HEK293 (cell line): Measurements from ENCODE around the gene ECE1.
A peak's percentile ranks its signal among the peaks of the same experiment; 100 is the strongest.

Experiments used
- HOXD13 ChIP-seq: sonication (generic); formaldehyde crosslinking; IDR thresholded peaks from 2 replicates; pipeline ENCODE4 v1.8.0; 2022; ENCODE audit warnings: missing genetic modification reagents, borderline replicate concordance
- KLF9 ChIP-seq: fragments of 450-650 bp; formaldehyde crosslinking; IDR thresholded peaks from 2 replicates; pipeline ENCODE4 v1.5.1; 2016; ENCODE audit warnings: missing biosample characterization, missing genetic modification characterization, low read depth
- ZBTB8A ChIP-seq: fragments of 450-650 bp; formaldehyde crosslinking; IDR thresholded peaks from 2 replicates; pipeline ENCODE4 v1.5.1; 2016; ENCODE audit warnings: missing biosample characterization, missing genetic modification characterization
- ZFHX2 ChIP-seq: fragments of 450-650 bp; formaldehyde crosslinking; conservative IDR thresholded peaks from 2 replicates; pipeline ENCODE4 v1.5.1; 2016; ENCODE audit warnings: missing biosample characterization, missing genetic modification characterization
- ZNF146 ChIP-seq: fragments of 450-650 bp; formaldehyde crosslinking; IDR thresholded peaks from 2 replicates; pipeline ENCODE4 v1.5.1; 2016; ENCODE audit warnings: missing biosample characterization, missing genetic modification characterization
- ZNF155 ChIP-seq: fragments of 450-650 bp; formaldehyde crosslinking; IDR thresholded peaks from 2 replicates; pipeline ENCODE4 v1.5.1; 2016; ENCODE audit warnings: missing biosample characterization, missing genetic modification characterization
- ZNF211 ChIP-seq: fragments of 450-650 bp; formaldehyde crosslinking; IDR thresholded peaks from 2 replicates; pipeline ENCODE4 v1.5.1; 2016; ENCODE audit warnings: low read depth, missing biosample characterization, missing genetic modification characterization
- ZNF37A ChIP-seq: fragments of 450-650 bp; IDR thresholded peaks from 2 replicates; pipeline ENCODE4 v1.5.1; 2018; ENCODE audit warnings: missing biosample characterization, missing genetic modification characterization
- ZNF398 ChIP-seq: fragments of 450-650 bp; formaldehyde crosslinking; IDR thresholded peaks from 2 replicates; pipeline ENCODE4 v1.5.1; 2017; ENCODE audit warnings: missing biosample characterization, missing genetic modification characterization
- ZNF473 ChIP-seq: fragments of 450-650 bp; formaldehyde crosslinking; IDR thresholded peaks from 2 replicates; pipeline ENCODE4 v1.5.1; 2017; ENCODE audit warnings: missing biosample characterization, missing genetic modification characterization
- ZNF514 ChIP-seq: fragments of 450-650 bp; formaldehyde crosslinking; IDR thresholded peaks from 2 replicates; pipeline ENCODE4 v1.5.1; 2016; ENCODE audit warnings: missing biosample characterization, missing genetic modification characterization
- ZNF518A ChIP-seq: fragments of 450-650 bp; formaldehyde crosslinking; conservative IDR thresholded peaks from 2 replicates; pipeline ENCODE4 v1.5.1; 2016; ENCODE audit warnings: low read depth, missing biosample characterization, missing genetic modification characterization
- ZNF645 ChIP-seq: fragments of 450-650 bp; formaldehyde crosslinking; IDR thresholded peaks from 2 replicates; pipeline ENCODE4; 2016; ENCODE audit warnings: missing biosample characterization, missing genetic modification characterization
- ZNF785 ChIP-seq: fragments of 450-650 bp; formaldehyde crosslinking; IDR thresholded peaks from 2 replicates; pipeline ENCODE4 v1.5.1; 2016; ENCODE audit warnings: missing biosample characterization, missing genetic modification characterization
- ZSCAN30 ChIP-seq: fragments of 450-650 bp; IDR thresholded peaks from 2 replicates; pipeline ENCODE4 v1.5.1; 2018; ENCODE audit warnings: missing biosample characterization, mild to moderate bottlenecking, missing genetic modification characterization, moderate library complexity
- ZXDB ChIP-seq: fragments of 450-650 bp; formaldehyde crosslinking; IDR thresholded peaks from 2 replicates; pipeline ENCODE4 v1.5.1; 2016; ENCODE audit warnings: missing biosample characterization, missing genetic modification characterization
- TF ChIP-seq, protein P1 (sequence below): fragments of 450-650 bp; formaldehyde crosslinking; IDR thresholded peaks from 2 replicates; pipeline ENCODE4 v1.5.1; 2016; ENCODE audit warnings: missing biosample characterization, missing genetic modification characterization
- TF ChIP-seq, protein P2 (sequence below): fragments of 450-650 bp; formaldehyde crosslinking; IDR thresholded peaks from 2 replicates; pipeline ENCODE4 v1.5.1; 2016; ENCODE audit warnings: missing biosample characterization, missing genetic modification characterization
- TF ChIP-seq, protein P3 (sequence below): fragments of 450-650 bp; formaldehyde crosslinking; IDR thresholded peaks from 2 replicates; pipeline ENCODE4 v1.5.1; 2016; ENCODE audit warnings: missing biosample characterization, missing genetic modification characterization, borderline replicate concordance

ECE1 gene

GRCh38 chr1:21289700-21290545, at the start of gene ECE1 (continued):
- TF ChIP-seq, protein P1, sequence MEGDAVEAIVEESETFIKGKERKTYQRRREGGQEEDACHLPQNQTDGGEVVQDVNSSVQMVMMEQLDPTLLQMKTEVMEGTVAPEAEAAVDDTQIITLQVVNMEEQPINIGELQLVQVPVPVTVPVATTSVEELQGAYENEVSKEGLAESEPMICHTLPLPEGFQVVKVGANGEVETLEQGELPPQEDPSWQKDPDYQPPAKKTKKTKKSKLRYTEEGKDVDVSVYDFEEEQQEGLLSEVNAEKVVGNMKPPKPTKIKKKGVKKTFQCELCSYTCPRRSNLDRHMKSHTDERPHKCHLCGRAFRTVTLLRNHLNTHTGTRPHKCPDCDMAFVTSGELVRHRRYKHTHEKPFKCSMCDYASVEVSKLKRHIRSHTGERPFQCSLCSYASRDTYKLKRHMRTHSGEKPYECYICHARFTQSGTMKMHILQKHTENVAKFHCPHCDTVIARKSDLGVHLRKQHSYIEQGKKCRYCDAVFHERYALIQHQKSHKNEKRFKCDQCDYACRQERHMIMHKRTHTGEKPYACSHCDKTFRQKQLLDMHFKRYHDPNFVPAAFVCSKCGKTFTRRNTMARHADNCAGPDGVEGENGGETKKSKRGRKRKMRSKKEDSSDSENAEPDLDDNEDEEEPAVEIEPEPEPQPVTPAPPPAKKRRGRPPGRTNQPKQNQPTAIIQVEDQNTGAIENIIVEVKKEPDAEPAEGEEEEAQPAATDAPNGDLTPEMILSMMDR (tag by site-specific recombination) = no peak
- TF ChIP-seq, protein P2, sequence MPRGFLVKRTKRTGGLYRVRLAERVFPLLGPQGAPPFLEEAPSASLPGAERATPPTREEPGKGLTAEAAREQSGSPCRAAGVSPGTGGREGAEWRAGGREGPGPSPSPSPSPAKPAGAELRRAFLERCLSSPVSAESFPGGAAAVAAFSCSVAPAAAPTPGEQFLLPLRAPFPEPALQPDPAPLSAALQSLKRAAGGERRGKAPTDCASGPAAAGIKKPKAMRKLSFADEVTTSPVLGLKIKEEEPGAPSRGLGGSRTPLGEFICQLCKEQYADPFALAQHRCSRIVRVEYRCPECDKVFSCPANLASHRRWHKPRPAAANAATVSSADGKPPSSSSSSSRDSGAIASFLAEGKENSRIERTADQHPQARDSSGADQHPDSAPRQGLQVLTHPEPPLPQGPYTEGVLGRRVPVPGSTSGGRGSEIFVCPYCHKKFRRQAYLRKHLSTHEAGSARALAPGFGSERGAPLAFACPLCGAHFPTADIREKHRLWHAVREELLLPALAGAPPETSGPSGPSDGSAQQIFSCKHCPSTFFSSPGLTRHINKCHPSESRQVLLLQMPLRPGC (tag by site-specific recombination) = no peak
- TF ChIP-seq KLF9 (tag by site-specific recombination) = peak; percentile 63
- no peak for TF ChIP-seq ZNF211 (tag by site-specific recombination)
- TF ChIP-seq ZNF155 = no peak
- no peak for TF ChIP-seq ZXDB (tag by site-specific recombination)
- peak; percentile 50; the same call in 1 of the 2 replicates for TF ChIP-seq ZFHX2 (tag by site-specific recombination)
- TF ChIP-seq, protein P3, sequence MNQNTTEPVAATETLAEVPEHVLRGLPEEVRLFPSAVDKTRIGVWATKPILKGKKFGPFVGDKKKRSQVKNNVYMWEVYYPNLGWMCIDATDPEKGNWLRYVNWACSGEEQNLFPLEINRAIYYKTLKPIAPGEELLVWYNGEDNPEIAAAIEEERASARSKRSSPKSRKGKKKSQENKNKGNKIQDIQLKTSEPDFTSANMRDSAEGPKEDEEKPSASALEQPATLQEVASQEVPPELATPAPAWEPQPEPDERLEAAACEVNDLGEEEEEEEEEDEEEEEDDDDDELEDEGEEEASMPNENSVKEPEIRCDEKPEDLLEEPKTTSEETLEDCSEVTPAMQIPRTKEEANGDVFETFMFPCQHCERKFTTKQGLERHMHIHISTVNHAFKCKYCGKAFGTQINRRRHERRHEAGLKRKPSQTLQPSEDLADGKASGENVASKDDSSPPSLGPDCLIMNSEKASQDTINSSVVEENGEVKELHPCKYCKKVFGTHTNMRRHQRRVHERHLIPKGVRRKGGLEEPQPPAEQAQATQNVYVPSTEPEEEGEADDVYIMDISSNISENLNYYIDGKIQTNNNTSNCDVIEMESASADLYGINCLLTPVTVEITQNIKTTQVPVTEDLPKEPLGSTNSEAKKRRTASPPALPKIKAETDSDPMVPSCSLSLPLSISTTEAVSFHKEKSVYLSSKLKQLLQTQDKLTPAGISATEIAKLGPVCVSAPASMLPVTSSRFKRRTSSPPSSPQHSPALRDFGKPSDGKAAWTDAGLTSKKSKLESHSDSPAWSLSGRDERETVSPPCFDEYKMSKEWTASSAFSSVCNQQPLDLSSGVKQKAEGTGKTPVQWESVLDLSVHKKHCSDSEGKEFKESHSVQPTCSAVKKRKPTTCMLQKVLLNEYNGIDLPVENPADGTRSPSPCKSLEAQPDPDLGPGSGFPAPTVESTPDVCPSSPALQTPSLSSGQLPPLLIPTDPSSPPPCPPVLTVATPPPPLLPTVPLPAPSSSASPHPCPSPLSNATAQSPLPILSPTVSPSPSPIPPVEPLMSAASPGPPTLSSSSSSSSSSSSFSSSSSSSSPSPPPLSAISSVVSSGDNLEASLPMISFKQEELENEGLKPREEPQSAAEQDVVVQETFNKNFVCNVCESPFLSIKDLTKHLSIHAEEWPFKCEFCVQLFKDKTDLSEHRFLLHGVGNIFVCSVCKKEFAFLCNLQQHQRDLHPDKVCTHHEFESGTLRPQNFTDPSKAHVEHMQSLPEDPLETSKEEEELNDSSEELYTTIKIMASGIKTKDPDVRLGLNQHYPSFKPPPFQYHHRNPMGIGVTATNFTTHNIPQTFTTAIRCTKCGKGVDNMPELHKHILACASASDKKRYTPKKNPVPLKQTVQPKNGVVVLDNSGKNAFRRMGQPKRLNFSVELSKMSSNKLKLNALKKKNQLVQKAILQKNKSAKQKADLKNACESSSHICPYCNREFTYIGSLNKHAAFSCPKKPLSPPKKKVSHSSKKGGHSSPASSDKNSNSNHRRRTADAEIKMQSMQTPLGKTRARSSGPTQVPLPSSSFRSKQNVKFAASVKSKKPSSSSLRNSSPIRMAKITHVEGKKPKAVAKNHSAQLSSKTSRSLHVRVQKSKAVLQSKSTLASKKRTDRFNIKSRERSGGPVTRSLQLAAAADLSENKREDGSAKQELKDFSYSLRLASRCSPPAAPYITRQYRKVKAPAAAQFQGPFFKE (tag by site-specific recombination) = no peak
- no peak for TF ChIP-seq ZNF473 (tag by site-specific recombination)
- TF ChIP-seq HOXD13 = no peak
- no peak for TF ChIP-seq ZNF514
- no peak for TF ChIP-seq ZNF518A (tag by site-specific recombination)
- no peak for TF ChIP-seq ZNF645 (tag by site-specific recombination)
- no peak for TF ChIP-seq ZNF37A (tag by site-specific recombination)
- TF ChIP-seq ZNF398 = peak; percentile 58
- no peak for TF ChIP-seq ZNF146 (tag by site-specific recombination)
- TF ChIP-seq ZBTB8A (tag by site-specific recombination) = peak; percentile 44; the same call in 1 of the 2 replicates
- 0 out of 2 replicates have a peak, but pooled peaks have one; percentile 33 for TF ChIP-seq ZSCAN30
- TF ChIP-seq ZNF785 (tag by site-specific recombination) = no peak
